Measurements from ENCODE around the gene RNU6-8.

Gene RNU6-8

GRCh38 chr14:32202998-32203882, at the start of gene RNU6-8:
Gene RNU6-8, minus strand, starts transcription at chr14:32203269.
- H3K4me3 ChIP-seq (ENCODE audit: low read depth, low read length) = peak within 1 kb of the TSS; percentile 79

GRCh38 chr14:32252030-32252670, 49.1 kb upstream of the RNU6-8 start:
- H3K4me3 ChIP-seq (ENCODE audit: low read depth, low read length) = no peak overlapping the region

GRCh38 chr14:32251530-32251929, 48.5 kb upstream of the RNU6-8 start:
- H3K4me3 ChIP-seq (ENCODE audit: low read depth, low read length) = no peak overlapping the region

GRCh38 chr14:32250681-32251080, 47.6 kb upstream of the RNU6-8 start:
- no peak overlapping the region for H3K4me3 ChIP-seq (ENCODE audit: low read depth, low read length)

GRCh38 chr14:32249780-32250179, 46.7 kb upstream of the RNU6-8 start:
- no peak overlapping the region for H3K4me3 ChIP-seq (ENCODE audit: low read depth, low read length)

- no peak overlapping the region for H3K4me3 ChIP-seq (ENCODE audit: low read depth, low read length)
Observed at GRCh38 chr14:32249371-32249770, 46.3 kb upstream of the RNU6-8 start.

GRCh38 chr14:32246751-32247150, 43.7 kb upstream of the RNU6-8 start:
- H3K4me3 ChIP-seq (ENCODE audit: low read depth, low read length) = no peak overlapping the region

GRCh38 chr14:32244404-32244803, 41.3 kb upstream of the RNU6-8 start:
- no peak overlapping the region for H3K4me3 ChIP-seq (ENCODE audit: low read depth, low read length)

GRCh38 chr14:32233260-32233659, 30.2 kb upstream of the RNU6-8 start:
- no peak overlapping the region for H3K4me3 ChIP-seq (ENCODE audit: low read depth, low read length)

GRCh38 chr14:32232481-32232880, 29.4 kb upstream of the RNU6-8 start:
- H3K4me3 ChIP-seq (ENCODE audit: low read depth, low read length) = no peak overlapping the region

- no peak overlapping the region for H3K4me3 ChIP-seq (ENCODE audit: low read depth, low read length)
Observed at GRCh38 chr14:32230695-32231280, 27.7 kb upstream of the RNU6-8 start.

- H3K4me3 ChIP-seq (ENCODE audit: low read depth, low read length) = no peak overlapping the region
Observed at GRCh38 chr14:32230181-32230580, 27.1 kb upstream of the RNU6-8 start.

GRCh38 chr14:32226056-32226455, 23.0 kb upstream of the RNU6-8 start:
- no peak overlapping the region for H3K4me3 ChIP-seq (ENCODE audit: low read depth, low read length)

GRCh38 chr14:32225378-32225920, 22.4 kb upstream of the RNU6-8 start:
- H3K4me3 ChIP-seq (ENCODE audit: low read depth, low read length) = no peak overlapping the region

- no peak overlapping the region for H3K4me3 ChIP-seq (ENCODE audit: low read depth, low read length)
Observed at GRCh38 chr14:32224737-32225377, 21.8 kb upstream of the RNU6-8 start.

- no peak overlapping the region for H3K4me3 ChIP-seq (ENCODE audit: low read depth, low read length)
Observed at GRCh38 chr14:32217301-32217700, 14.2 kb upstream of the RNU6-8 start.

GRCh38 chr14:32212833-32213232, 9.8 kb upstream of the RNU6-8 start:
- no peak overlapping the region for H3K4me3 ChIP-seq (ENCODE audit: low read depth, low read length)

GRCh38 chr14:32211068-32211404, 8.0 kb upstream of the RNU6-8 start:
- no peak overlapping the region for H3K4me3 ChIP-seq (ENCODE audit: low read depth, low read length)

- H3K4me3 ChIP-seq (ENCODE audit: low read depth, low read length) = no peak overlapping the region
Observed at GRCh38 chr14:32209471-32209870, 6.4 kb upstream of the RNU6-8 start.

- H3K4me3 ChIP-seq (ENCODE audit: low read depth, low read length) = no peak overlapping the region
Observed at GRCh38 chr14:32208490-32208889, 5.4 kb upstream of the RNU6-8 start.

GRCh38 chr14:32206552-32206951, 3.5 kb upstream of the RNU6-8 start:
- no peak overlapping the region for H3K4me3 ChIP-seq (ENCODE audit: low read depth, low read length)

Measured in iPS-11a (cell line).